ENCODE measurements around the gene PAX5. TPM values are rescaled to one million over a fixed set of nuclear protein-coding genes. Genes with fewer than 3 reads are reported as not detected.

Gene PAX5
- total RNA-seq, 1 experiment from 2014 or later, result 0.39 TPM

DNA sequence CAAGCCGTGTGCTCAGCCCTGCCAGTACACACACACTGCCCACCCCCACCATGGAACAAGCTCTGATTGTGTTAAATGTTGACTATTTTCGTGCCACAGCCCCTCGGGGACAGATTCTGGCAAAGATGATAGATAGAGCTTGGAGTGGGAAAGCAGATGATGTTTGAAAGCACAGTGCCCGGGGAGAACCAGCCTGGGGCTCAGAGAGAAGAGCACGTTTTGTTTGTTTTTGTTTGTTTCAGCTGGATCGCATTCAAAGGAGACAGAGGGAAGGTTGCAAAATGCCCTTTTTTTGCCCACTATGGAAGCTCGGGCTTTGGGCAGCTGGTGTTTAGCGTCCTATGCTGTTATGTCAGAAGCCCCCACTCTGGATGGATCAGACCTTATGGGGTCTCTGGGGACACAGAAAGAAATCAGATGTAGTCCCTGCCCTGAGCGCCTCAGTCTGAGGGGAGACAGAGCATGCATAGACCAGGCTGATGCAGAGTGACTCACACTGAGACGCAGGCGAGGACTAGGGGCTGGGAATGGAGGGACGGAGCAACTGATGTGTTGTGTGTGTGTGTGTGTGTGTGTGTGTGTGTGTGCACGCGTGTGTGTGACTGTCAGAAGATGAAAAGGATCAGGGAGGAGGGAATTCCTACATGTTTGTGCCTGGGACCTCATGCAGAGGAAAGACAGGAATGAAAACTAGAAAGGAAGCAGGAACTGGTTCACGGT is 231.7 kb downstream of the PAX5 start:
- Histone ChIP-seq H3K14ac (ENCODE audit: insufficient read depth, low read length) (no peak overlapping the region), H3K4me2 (ENCODE audit: insufficient read depth, insufficient read length, low read length) (no peak overlapping the region), H2BK12ac (ENCODE audit: insufficient read length, low read depth, low read length) (no peak overlapping the region), H4K91ac (ENCODE audit: insufficient read length, low read depth, low read length) (no peak overlapping the region), H3K9me3 (ENCODE audit: control insufficient read depth, low read depth, low read length) (no peaks in the 10 kb centered on the region), H3K79me1 (ENCODE audit: insufficient read depth, low read depth, low read length, poor library complexity, severe bottlenecking) (no peaks in the 10 kb centered on the region), H3K4me1 (ENCODE audit: insufficient read depth, low read length) (no peaks in the 10 kb centered on the region; the same call in 1 of the 2 replicates), H2BK20ac (ENCODE audit: low read depth, low read length, poor library complexity, severe bottlenecking) (no peak overlapping the region), H3K27me3 (ENCODE audit: insufficient read depth, low read length) (no peaks in the 10 kb centered on the region), H3K4ac (ENCODE audit: low read depth, low read length) (no peak overlapping the region), H3K56ac (ENCODE audit: insufficient read length, low read depth, low read length) (no peak overlapping the region), H3K18ac (ENCODE audit: insufficient read length, low read depth, low read length) (no peak overlapping the region), H4K5ac (ENCODE audit: insufficient read length, low read depth, low read length) (no peak overlapping the region), H3T11ph (ENCODE audit: low read length) (no peak overlapping the region), H3K23ac (ENCODE audit: insufficient read length, low read depth, low read length) (no peak overlapping the region), H3K9ac (ENCODE audit: extremely low read depth, insufficient read length, low read length) (no peak overlapping the region), H2AFZ (ENCODE audit: low read length) (no peak overlapping the region), H4K8ac (replicated peaks; ENCODE audit: insufficient read length, low read depth, low read length) (no peak overlapping the region), H3K27ac (ENCODE audit: insufficient read length, low read depth, low read length) (no peak overlapping the region), H2BK120ac (ENCODE audit: low read depth, low read length, poor library complexity, severe bottlenecking) (no peak overlapping the region), H2AK5ac (ENCODE audit: insufficient read length, low read length) (no peak overlapping the region), H2BK5ac (ENCODE audit: insufficient read length, low read length) (no peak overlapping the region), H3K79me2 (ENCODE audit: insufficient read depth, low read length) (no peaks in the 10 kb centered on the region), H3K23me2 (ENCODE audit: insufficient read length, low read depth, low read length, poor library complexity, severe bottlenecking) (no peaks in the 10 kb centered on the region), H4K20me1 (ENCODE audit: control insufficient read depth, insufficient read depth, insufficient read length) (no peaks in the 10 kb centered on the region), H2BK15ac (ENCODE audit: low read depth, low read length) (no peak overlapping the region)
- H3K27ac Mint-ChIP-seq, result peak overlapping the region in 1 of 3 experiments; percentile 73; a peak in 1 of 7 replicates
- DNase-seq, result no peak
- H3K9me3 Mint-ChIP-seq, result no peaks in the 10 kb centered on the region
- peaks cover 0 to 4% (median 0%) of the 10 kb centered on the region in 3 experiments; a peak in 2 of 7 replicates for H3K36me3 Mint-ChIP-seq (ENCODE audit: insufficient read depth in 1 of 3, low read depth in 3 of 3)
- WGBS (ENCODE audit: extremely low coverage, insufficient read length, low lambda C conversion rate), result no CpG with 5 or more reads among the region's 15 CpGs
- peaks cover 6% of the 10 kb centered on the region for H3K27me3 Mint-ChIP-seq (ENCODE audit: low read depth)
- peaks cover 14 to 24% of the 10 kb centered on the region in 2 experiments for H3K4me1 Mint-ChIP-seq
- H3K4me3 Mint-ChIP-seq, result no peak overlapping the region
- TF ChIP-seq, protein P1, sequence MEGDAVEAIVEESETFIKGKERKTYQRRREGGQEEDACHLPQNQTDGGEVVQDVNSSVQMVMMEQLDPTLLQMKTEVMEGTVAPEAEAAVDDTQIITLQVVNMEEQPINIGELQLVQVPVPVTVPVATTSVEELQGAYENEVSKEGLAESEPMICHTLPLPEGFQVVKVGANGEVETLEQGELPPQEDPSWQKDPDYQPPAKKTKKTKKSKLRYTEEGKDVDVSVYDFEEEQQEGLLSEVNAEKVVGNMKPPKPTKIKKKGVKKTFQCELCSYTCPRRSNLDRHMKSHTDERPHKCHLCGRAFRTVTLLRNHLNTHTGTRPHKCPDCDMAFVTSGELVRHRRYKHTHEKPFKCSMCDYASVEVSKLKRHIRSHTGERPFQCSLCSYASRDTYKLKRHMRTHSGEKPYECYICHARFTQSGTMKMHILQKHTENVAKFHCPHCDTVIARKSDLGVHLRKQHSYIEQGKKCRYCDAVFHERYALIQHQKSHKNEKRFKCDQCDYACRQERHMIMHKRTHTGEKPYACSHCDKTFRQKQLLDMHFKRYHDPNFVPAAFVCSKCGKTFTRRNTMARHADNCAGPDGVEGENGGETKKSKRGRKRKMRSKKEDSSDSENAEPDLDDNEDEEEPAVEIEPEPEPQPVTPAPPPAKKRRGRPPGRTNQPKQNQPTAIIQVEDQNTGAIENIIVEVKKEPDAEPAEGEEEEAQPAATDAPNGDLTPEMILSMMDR (conservative IDR thresholded peaks at IDR 0.05), result no peak
